ENCODE results near the gene PTPRJ.

PTPRJ gene

GRCh38 chr11:48101958-48102357 lies 121.6 kb downstream of the PTPRJ start:
- TF ChIP-seq CTCF (conservative IDR thresholded peaks at IDR 0.05; ENCODE audit: low read length) = no peak
- DNase-seq (ENCODE audit: low read depth) = no peak
- H3K4me3 ChIP-seq (ENCODE audit: low read length) = no peak overlapping the region

- H3K4me3 ChIP-seq (ENCODE audit: low read length) = no peak overlapping the region
- DNase-seq (ENCODE audit: low read depth) = peak; percentile 62
These were observed 123.5 kb downstream of the PTPRJ start for GRCh38 chr11:48103621-48104567.

GRCh38 chr11:48104568-48104924 lies 124.2 kb downstream of the PTPRJ start:
- no peak for TF ChIP-seq CTCF (conservative IDR thresholded peaks at IDR 0.05; ENCODE audit: low read length)
- no peak overlapping the region for H3K4me3 ChIP-seq (ENCODE audit: low read length)
- DNase-seq (ENCODE audit: low read depth) = no peak

More at GRCh38 chr11:48103621-48104567, 123.5 kb downstream of the PTPRJ start:
- no peak for TF ChIP-seq CTCF (conservative IDR thresholded peaks at IDR 0.05; ENCODE audit: low read length)

- no peak overlapping the region for H3K4me3 ChIP-seq (ENCODE audit: low read length)
- no peak for TF ChIP-seq CTCF (conservative IDR thresholded peaks at IDR 0.05; ENCODE audit: low read length)
- no peak for DNase-seq (ENCODE audit: low read depth)
These were observed 125.0 kb downstream of the PTPRJ start for GRCh38 chr11:48105096-48105990.

GRCh38 chr11:48106166-48106565 lies 125.8 kb downstream of the PTPRJ start:
- TF ChIP-seq CTCF (conservative IDR thresholded peaks at IDR 0.05; ENCODE audit: low read length) = no peak
- no peak for DNase-seq (ENCODE audit: low read depth)
- no peak overlapping the region for H3K4me3 ChIP-seq (ENCODE audit: low read length)

GRCh38 chr11:48107188-48107704 lies 126.9 kb downstream of the PTPRJ start:
- DNase-seq (ENCODE audit: low read depth) = peak; percentile 65
- TF ChIP-seq CTCF (conservative IDR thresholded peaks at IDR 0.05; ENCODE audit: low read length) = no peak
- no peak overlapping the region for H3K4me3 ChIP-seq (ENCODE audit: low read length)

All from AG10803 (cell line).